Measurements from ENCODE around the gene HNRNPA3. TPM values are rescaled to one million over a fixed set of nuclear protein-coding genes. Genes with fewer than 3 reads are reported as not detected.

HNRNPA3 gene
- total and polyA plus RNA-seq, 2 of the 13 experiments (the other 11 are each of a cell fraction or from before 2014, with no cell fraction given) = 73.3 to 97.7 TPM

DNA sequence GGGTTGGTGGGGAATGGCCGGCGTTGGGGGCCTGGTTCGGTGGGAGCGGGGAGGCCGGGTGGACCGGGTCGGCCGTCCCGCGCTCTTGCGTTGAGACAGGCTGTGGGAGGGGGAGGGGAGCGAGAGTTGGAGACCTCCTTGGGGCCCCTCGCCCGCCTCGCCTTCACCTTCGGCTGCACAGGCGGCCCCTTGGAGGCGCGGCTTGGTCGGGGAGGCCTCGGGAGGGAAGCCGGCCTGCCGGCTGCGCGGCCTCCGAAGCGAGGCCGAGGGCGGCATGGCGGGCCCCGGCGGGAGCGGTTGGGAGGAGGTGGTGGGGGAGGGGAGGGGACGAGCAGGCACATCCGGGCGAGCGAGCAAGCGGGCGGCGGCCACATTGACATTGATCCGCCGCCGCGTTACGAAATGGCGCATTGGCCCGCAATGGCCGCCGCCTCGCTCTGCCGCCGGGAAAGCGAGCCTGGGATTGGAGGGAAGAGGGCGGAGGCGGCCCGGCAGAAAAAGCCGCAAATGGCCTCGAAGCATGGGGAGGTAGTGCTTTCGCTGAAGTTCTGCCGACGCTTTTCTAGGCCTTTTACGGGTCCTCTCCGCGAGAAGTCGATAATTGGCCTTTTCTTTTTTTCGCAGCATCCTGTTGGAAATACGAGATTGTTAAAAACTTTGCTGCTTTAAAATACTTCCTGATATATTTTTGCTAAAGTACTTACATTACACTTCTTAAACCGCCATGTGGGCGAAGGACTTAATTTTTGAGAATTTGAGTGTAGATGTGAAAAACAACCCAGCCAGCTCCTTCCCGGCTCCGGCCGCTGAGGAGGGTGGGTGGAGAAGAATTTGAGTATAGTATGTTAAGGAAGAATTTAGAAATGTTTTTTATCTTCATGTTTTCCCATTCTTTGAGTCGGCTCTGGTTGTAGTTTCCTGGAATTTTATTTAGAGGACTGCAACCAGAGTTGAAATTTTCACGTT is 580 bp downstream of the HNRNPA3 start (continued):
- TF ChIP-seq, protein P1, sequence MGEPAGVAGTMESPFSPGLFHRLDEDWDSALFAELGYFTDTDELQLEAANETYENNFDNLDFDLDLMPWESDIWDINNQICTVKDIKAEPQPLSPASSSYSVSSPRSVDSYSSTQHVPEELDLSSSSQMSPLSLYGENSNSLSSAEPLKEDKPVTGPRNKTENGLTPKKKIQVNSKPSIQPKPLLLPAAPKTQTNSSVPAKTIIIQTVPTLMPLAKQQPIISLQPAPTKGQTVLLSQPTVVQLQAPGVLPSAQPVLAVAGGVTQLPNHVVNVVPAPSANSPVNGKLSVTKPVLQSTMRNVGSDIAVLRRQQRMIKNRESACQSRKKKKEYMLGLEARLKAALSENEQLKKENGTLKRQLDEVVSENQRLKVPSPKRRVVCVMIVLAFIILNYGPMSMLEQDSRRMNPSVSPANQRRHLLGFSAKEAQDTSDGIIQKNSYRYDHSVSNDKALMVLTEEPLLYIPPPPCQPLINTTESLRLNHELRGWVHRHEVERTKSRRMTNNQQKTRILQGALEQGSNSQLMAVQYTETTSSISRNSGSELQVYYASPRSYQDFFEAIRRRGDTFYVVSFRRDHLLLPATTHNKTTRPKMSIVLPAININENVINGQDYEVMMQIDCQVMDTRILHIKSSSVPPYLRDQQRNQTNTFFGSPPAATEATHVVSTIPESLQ (CRISPR knock-in tag; conservative IDR thresholded peaks at IDR 0.05) = 0 out of 2 replicates have a peak, but pooled peaks have one; percentile 54
- TF ChIP-seq, protein P2, sequence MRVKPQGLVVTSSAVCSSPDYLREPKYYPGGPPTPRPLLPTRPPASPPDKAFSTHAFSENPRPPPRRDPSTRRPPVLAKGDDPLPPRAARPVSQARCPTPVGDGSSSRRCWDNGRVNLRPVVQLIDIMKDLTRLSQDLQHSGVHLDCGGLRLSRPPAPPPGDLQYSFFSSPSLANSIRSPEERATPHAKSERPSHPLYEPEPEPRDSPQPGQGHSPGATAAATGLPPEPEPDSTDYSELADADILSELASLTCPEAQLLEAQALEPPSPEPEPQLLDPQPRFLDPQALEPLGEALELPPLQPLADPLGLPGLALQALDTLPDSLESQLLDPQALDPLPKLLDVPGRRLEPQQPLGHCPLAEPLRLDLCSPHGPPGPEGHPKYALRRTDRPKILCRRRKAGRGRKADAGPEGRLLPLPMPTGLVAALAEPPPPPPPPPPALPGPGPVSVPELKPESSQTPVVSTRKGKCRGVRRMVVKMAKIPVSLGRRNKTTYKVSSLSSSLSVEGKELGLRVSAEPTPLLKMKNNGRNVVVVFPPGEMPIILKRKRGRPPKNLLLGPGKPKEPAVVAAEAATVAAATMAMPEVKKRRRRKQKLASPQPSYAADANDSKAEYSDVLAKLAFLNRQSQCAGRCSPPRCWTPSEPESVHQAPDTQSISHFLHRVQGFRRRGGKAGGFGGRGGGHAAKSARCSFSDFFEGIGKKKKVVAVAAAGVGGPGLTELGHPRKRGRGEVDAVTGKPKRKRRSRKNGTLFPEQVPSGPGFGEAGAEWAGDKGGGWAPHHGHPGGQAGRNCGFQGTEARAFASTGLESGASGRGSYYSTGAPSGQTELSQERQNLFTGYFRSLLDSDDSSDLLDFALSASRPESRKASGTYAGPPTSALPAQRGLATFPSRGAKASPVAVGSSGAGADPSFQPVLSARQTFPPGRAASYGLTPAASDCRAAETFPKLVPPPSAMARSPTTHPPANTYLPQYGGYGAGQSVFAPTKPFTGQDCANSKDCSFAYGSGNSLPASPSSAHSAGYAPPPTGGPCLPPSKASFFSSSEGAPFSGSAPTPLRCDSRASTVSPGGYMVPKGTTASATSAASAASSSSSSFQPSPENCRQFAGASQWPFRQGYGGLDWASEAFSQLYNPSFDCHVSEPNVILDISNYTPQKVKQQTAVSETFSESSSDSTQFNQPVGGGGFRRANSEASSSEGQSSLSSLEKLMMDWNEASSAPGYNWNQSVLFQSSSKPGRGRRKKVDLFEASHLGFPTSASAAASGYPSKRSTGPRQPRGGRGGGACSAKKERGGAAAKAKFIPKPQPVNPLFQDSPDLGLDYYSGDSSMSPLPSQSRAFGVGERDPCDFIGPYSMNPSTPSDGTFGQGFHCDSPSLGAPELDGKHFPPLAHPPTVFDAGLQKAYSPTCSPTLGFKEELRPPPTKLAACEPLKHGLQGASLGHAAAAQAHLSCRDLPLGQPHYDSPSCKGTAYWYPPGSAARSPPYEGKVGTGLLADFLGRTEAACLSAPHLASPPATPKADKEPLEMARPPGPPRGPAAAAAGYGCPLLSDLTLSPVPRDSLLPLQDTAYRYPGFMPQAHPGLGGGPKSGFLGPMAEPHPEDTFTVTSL (CRISPR knock-in tag; IDR thresholded peaks at IDR 0.05; ENCODE audit: borderline replicate concordance) = peak; percentile 59
- TF ChIP-seq, protein P3, sequence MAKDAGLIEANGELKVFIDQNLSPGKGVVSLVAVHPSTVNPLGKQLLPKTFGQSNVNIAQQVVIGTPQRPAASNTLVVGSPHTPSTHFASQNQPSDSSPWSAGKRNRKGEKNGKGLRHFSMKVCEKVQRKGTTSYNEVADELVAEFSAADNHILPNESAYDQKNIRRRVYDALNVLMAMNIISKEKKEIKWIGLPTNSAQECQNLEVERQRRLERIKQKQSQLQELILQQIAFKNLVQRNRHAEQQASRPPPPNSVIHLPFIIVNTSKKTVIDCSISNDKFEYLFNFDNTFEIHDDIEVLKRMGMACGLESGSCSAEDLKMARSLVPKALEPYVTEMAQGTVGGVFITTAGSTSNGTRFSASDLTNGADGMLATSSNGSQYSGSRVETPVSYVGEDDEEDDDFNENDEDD (CRISPR knock-in tag; IDR thresholded peaks at IDR 0.05; ENCODE audit: borderline replicate concordance) = peak; percentile 90
- peak; percentile 77 for TF ChIP-seq RXRB (CRISPR knock-in tag; IDR thresholded peaks at IDR 0.05; ENCODE audit: borderline replicate concordance)
- peak; percentile 24; the same call in 1 of the 2 replicates for TF ChIP-seq TGIF2 (CRISPR knock-in tag; IDR thresholded peaks at IDR 0.05)
- TF ChIP-seq, protein P4, sequence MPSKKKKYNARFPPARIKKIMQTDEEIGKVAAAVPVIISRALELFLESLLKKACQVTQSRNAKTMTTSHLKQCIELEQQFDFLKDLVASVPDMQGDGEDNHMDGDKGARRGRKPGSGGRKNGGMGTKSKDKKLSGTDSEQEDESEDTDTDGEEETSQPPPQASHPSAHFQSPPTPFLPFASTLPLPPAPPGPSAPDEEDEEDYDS (CRISPR knock-in tag; IDR thresholded peaks at IDR 0.05) = peak; percentile 65
- peak; percentile 87 for TF ChIP-seq MXD4 (CRISPR knock-in tag; IDR thresholded peaks at IDR 0.05)
- TF ChIP-seq ZNF709 (CRISPR knock-in tag; IDR thresholded peaks at IDR 0.05) = no peak; the same call in 1 of the 2 replicates
- no peak for TF ChIP-seq ZNF329 (CRISPR knock-in tag; IDR thresholded peaks at IDR 0.05; ENCODE audit: low read depth)
- TF ChIP-seq SRSF4 (IDR thresholded peaks at IDR 0.05; ENCODE audit: low read depth, low read length, poor library complexity, severe bottlenecking) = peak; percentile 73
- TF ChIP-seq SALL2 (CRISPR knock-in tag; IDR thresholded peaks at IDR 0.05) = no peak
- TF ChIP-seq SATB2 (CRISPR knock-in tag; IDR thresholded peaks at IDR 0.05) = no peak
- no peak for TF ChIP-seq PHF5A (CRISPR knock-in tag; IDR thresholded peaks at IDR 0.05; ENCODE audit: low read depth, unreplicated experiment)
- TF ChIP-seq PHF20 (CRISPR knock-in tag; IDR thresholded peaks at IDR 0.05) = peak; percentile 45; the same call in 1 of the 2 replicates
- no peak for TF ChIP-seq ZNF10 (CRISPR knock-in tag; IDR thresholded peaks at IDR 0.05; ENCODE audit: borderline replicate concordance, low read depth)
- TF ChIP-seq JUNB (CRISPR knock-in tag; IDR thresholded peaks at IDR 0.05; ENCODE audit: borderline replicate concordance) = 0 out of 2 replicates have a peak, but pooled peaks have one; percentile 32
- no peak for TF ChIP-seq RFX3 (CRISPR knock-in tag; IDR thresholded peaks at IDR 0.05)
- TF ChIP-seq, protein P5, sequence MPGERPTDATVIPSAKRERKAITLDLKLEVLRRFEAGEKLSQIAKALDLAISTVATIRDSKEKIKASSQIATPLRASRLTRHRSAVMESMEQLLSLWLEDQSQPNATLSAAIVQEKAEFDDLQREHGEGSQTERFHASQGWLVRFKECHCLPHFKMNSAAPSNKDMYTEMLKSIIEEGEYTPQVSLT (CRISPR knock-in tag; IDR thresholded peaks at IDR 0.05; ENCODE audit: borderline replicate concordance, low read depth) = no peak

Data from HepG2 (cell line).